ENCODE data around the gene PLPP1. TPM values are rescaled to one million over a fixed set of nuclear protein-coding genes. Genes with fewer than 3 reads are reported as not detected.

PLPP1 gene
- total RNA-seq, 3 donors from 2014 or later, result 88.8 to 132 (median 122) TPM

GRCh38 chr5:55517804-55518203 is 17.0 kb downstream of the PLPP1 start:
- intact Hi-C loops (cut with DNase I, micrococcal nuclease), result no loop called here
- ATAC-seq (peak; percentile 81), DNase-seq (peak; percentile 74 to 79 (median 77))
- Histone ChIP-seq H3K36me3 (ENCODE audit: low read depth) (no peaks in the 10 kb centered on the region), H3K4me1 (ENCODE audit: low read depth) (peaks cover 76% of the 10 kb centered on the region), H3K9me3 (no peaks in the 10 kb centered on the region), H3K4me3 (no peak overlapping the region)
- TF ChIP-seq, protein P1, sequence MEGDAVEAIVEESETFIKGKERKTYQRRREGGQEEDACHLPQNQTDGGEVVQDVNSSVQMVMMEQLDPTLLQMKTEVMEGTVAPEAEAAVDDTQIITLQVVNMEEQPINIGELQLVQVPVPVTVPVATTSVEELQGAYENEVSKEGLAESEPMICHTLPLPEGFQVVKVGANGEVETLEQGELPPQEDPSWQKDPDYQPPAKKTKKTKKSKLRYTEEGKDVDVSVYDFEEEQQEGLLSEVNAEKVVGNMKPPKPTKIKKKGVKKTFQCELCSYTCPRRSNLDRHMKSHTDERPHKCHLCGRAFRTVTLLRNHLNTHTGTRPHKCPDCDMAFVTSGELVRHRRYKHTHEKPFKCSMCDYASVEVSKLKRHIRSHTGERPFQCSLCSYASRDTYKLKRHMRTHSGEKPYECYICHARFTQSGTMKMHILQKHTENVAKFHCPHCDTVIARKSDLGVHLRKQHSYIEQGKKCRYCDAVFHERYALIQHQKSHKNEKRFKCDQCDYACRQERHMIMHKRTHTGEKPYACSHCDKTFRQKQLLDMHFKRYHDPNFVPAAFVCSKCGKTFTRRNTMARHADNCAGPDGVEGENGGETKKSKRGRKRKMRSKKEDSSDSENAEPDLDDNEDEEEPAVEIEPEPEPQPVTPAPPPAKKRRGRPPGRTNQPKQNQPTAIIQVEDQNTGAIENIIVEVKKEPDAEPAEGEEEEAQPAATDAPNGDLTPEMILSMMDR (IDR thresholded peaks at IDR 0.05), result no peak

GRCh38 chr5:55511010-55511409 is 23.8 kb downstream of the PLPP1 start:
- DNase-seq (no peak), ATAC-seq (no peak)
- intact Hi-C loops (cut with DNase I, micrococcal nuclease), result no loop called here
- TF ChIP-seq, protein P1 (IDR thresholded peaks at IDR 0.05), result no peak
- H3K9me3 ChIP-seq, result no peaks in the 10 kb centered on the region
- no peaks in the 10 kb centered on the region for H3K36me3 ChIP-seq (ENCODE audit: low read depth)
- H3K4me3 ChIP-seq, result no peak overlapping the region
- peaks cover 60% of the 10 kb centered on the region for H3K4me1 ChIP-seq (ENCODE audit: low read depth)

DNA sequence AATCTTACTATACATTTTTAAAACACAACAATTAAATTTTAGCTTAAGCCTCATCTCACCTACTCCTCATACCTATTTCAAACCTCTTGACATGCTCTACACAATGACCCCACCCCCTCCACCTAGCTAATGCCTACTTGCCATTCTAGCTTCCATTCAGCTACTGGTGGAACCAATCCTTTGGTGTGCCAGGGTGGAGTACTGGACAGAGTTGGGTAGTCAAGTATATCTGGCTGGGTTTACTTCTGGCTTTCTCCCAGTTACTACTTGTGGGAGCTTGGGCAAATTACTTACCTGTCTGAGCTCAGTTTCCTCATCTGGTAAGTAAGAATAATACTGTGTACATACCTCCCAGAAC is 24.3 kb downstream of the PLPP1 start:
- Histone ChIP-seq H3K9me3 (no peaks in the 10 kb centered on the region), H3K4me1 (ENCODE audit: low read depth) (peaks cover 57% of the 10 kb centered on the region), H3K4me3 (no peak overlapping the region), H3K36me3 (ENCODE audit: low read depth) (no peaks in the 10 kb centered on the region)
- ATAC-seq (peak; percentile 60), DNase-seq (peak in 1 of 3 donors; percentile 58)
- TF ChIP-seq, protein P1 (IDR thresholded peaks at IDR 0.05), result no peak
- intact Hi-C loops (cut with DNase I, micrococcal nuclease), result no loop called here

- intact Hi-C loops (cut with DNase I, micrococcal nuclease), result no loop called here
- TF ChIP-seq, protein P1 (IDR thresholded peaks at IDR 0.05), result no peak
- peaks cover 52% of the 10 kb centered on the region for H3K4me1 ChIP-seq (ENCODE audit: low read depth)
- ATAC-seq, result peak; percentile 88
- H3K4me3 ChIP-seq, result no peak overlapping the region
- no peaks in the 10 kb centered on the region for H3K9me3 ChIP-seq
- no peaks in the 10 kb centered on the region for H3K36me3 ChIP-seq (ENCODE audit: low read depth)
- peak in 1 of 3 donors; percentile 82 for DNase-seq
These were observed 24.8 kb downstream of the PLPP1 start for GRCh38 chr5:55509796-55510522.

DNA sequence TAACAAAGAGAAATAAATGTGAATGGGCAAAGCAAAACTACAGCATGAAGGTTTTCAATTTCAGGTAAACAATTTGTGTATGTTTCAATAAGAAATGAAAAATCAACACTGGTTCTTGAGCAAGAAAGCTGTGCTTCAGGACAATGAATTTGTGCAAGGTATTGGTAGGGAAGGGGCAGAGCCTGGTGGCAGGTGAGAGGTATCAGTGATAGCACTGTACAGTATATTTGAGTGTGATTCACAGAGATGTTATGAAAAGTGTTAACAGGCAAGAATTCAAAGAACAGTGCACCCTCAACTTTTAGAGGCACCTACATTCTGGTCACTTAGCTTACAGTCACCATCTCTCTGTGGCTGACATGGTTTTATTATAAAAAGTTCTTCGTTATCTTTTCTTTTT is 25.7 kb downstream of the PLPP1 start:
- H3K4me3 ChIP-seq, result no peak overlapping the region
- TF ChIP-seq, protein P1 (IDR thresholded peaks at IDR 0.05), result no peak
- ATAC-seq (peak; percentile 43), DNase-seq (no peak)
- peaks cover 44% of the 10 kb centered on the region for H3K4me1 ChIP-seq (ENCODE audit: low read depth)
- intact Hi-C loops (cut with DNase I, micrococcal nuclease), result no loop called here
- no peaks in the 10 kb centered on the region for H3K36me3 ChIP-seq (ENCODE audit: low read depth)
- no peaks in the 10 kb centered on the region for H3K9me3 ChIP-seq

Data from mucosa of descending colon (tissue), 3 donors.